Measurements from ENCODE around the gene ERF.
A peak's percentile ranks its signal among the peaks of the same experiment; 100 is the strongest.

Gene ERF

GRCh38 chr19:42286349-42287016 lies 31.6 kb upstream of the ERF start:
- DNase-seq = no peak

- no peak for DNase-seq
These were observed 31.0 kb upstream of the ERF start for GRCh38 chr19:42285988-42286348.

GRCh38 chr19:42285541-42285941 lies 30.6 kb upstream of the ERF start:
- no peak for DNase-seq

- peak; percentile 41 for DNase-seq
These were observed 29.8 kb upstream of the ERF start for GRCh38 chr19:42284591-42285341.

GRCh38 chr19:42284066-42284501 lies 29.2 kb upstream of the ERF start:
- no peak for DNase-seq

DNA sequence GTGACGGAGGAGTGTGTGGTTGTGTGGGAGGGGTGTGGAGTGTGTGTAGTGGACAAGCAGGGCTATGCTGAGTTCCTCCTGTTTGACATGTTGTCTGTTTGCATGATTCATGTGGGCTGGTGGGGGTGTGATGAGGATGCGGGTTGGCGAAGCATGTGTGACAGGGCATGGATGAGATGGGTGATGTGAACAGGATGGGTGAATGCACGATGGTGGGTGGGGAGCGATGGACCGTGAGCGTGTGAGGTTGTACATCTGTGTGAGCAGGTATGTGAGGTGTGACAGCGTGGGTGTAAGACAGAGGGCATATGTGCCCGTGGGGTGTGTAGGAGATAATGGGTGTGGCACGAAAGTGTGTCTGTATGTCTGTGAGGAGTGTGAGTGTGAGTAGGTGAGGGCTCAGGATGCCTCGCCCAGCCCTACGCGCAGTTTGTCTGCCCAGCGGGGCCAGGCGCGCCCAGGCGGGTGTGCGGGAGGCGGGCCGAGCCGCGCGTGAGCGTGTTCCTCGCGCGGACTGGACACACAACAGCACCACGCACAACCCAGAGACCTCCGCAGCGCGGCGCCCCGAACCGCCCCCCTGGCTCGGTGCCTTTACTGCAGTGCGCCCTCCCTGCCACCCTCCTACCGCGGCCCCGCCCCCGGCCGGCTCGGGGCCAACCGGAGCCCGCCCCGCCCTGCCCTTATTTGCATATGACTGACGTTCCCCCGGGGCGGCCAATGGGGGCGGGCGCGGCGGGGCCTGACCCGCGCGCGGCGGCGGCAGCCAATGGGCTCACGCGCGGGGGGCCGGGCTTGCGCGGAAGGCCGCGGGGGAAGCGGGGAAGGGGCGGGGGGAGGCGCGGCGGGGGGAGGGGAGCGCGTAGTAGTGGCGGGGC lies 28.5 kb upstream of the ERF start:
- DNase-seq = peak; percentile 96

DNA sequence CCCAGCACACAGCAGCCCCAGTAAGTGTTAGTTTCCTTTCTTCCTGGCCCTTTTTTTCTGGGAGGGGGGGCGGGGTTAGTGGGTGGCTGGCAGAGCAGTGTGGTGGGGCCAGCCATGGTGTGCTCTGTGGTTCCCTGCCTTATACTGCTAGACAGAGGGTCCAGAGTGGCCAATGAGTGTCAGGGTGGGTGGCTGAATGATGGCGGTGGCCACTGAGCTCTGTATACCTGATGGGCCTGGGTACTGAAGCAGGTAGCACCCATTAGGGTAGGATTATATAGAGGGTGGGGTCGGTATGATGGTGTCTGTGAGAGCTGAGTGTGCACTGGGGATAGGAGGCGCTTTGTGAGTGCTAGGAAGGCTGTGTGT lies 27.9 kb upstream of the ERF start:
- DNase-seq = no peak

GRCh38 chr19:42281827-42282762 lies 27.2 kb upstream of the ERF start:
- DNase-seq = no peak

DNA sequence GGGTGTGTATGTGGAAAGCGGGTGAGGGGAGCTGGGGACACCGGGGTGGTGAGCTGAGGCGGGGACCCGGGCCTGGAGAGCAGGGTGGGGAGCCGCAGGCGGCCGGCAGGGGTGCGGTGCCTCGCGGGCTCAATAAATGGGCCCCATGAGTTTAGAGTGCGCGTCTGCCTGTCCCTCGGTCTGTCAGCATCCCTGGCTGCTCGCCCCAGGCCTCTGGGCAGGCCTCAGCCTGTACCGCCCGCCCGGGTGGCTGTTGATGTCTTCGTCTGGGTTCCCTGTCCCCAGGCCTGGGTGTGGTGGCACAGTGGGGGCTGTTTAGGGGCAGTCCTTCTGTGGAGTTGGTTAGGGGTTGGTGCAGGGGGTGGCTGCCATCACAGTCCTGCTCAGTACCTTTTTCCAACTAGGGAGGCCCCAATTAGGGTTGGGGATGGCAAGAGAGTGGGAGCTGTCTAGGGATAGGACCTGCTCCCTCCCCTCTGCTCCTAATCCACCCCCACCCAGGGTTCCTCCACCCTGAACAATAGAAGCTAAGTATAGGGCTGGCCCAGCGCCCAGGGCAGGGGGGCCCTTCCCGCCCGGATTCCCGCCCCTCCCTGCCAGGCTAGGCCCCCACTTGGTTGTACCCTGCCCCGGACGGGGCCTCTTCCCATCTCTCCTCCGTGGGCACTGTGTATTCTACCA lies 26.4 kb upstream of the ERF start:
- peak; percentile 50 for DNase-seq

- no peak for DNase-seq
These were observed 25.9 kb upstream of the ERF start for GRCh38 chr19:42280815-42281145.

- DNase-seq = peak; percentile 87
These were observed 25.2 kb upstream of the ERF start for GRCh38 chr19:42279902-42280814.

DNA sequence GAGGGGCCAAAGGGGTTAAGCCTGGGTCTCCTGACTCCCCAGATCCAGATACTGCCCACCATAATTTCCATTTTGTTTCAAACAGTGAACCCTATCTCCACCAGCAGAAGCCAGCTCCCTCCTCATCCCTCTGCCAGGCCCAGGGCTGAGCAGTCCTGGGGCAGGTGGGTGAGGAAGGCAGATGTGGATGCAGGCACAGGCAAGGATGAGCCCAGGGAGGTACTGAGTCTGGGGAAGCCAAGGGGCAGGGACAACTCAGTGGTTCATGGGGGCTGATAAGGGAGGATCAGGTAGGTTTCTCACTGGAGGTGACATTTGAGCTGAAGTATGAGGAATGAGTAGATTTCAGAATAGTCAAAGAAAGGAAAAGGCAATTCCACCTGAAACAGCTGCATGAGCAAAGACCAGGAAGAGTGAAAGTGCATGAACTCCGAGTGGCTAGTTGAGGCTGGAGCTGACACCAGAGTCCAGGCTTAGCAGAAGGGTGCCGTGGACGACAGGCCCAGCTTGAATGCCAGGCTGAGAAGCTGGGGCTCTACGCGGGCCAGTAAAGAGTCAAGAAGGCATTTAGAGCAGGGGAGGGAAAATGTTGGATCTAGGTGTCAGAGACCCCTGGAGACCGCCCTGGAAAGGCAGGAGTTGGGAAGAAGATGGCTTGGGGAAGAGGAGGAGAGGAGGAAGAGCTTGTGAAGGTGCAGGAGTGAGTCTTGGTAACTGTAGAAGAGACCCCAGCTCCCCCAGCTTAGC lies 24.4 kb upstream of the ERF start:
- no peak for DNase-seq

DNA sequence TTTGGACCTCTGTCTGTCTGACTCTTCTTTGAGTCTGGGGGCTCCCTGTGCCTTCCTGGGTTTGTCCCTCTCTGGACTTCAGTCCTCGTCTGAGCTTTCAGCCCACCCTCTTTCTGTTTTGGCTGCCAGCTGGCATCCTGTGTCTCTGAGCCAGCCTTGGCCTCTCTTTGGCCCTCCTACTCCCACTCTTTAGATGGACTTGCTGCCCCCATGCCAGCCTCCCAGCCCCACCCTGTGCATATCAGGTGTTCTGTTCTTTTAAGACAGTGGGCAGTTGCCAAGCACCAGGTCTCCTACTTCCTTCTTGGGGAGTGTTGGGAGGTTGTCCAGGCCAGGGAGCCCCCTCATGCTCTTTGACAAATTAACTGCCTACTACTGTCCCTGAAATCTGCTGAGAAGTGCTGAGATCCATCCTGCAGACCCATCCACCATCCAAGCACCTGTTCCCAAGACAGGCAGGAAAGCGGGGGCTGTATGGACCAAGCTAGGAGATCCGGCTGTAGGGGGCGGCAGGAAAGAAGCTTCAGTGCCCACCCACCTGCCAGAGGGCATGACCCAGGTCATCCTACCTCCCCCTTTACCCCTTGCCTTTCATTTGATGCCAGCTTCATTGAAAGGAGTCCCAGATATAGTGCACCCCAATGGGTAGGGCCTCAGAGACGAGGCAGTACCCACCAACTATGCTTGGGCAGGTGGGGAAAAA lies 23.7 kb upstream of the ERF start:
- DNase-seq = no peak

- DNase-seq = no peak
These were observed 23.0 kb upstream of the ERF start for GRCh38 chr19:42277821-42278451.

- no peak for DNase-seq
These were observed 21.9 kb upstream of the ERF start for GRCh38 chr19:42276821-42277220.

- DNase-seq = no peak
These were observed 21.4 kb upstream of the ERF start for GRCh38 chr19:42276284-42276683.

- DNase-seq = no peak
These were observed 20.6 kb upstream of the ERF start for GRCh38 chr19:42275517-42275916.

DNA sequence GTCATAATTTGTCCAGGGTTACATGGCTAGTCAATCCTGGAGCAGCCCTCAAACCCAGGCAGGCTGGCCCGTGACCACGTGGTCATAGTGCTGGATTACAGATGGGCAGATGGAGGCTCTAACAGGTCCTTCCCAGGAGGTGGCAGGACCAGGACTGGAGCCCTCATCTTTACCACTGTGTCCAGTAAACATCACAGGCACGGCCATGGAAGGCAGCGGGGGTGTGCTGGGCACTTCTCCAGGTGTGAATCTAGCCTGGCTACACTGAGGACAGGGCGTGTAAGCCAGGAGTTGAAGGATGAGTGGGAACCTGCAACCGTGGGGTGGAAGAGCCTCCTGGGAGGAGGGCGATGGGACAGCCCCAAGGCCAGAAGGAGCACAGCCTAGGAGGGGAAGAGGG lies 20.2 kb upstream of the ERF start:
- no peak for DNase-seq

DNA sequence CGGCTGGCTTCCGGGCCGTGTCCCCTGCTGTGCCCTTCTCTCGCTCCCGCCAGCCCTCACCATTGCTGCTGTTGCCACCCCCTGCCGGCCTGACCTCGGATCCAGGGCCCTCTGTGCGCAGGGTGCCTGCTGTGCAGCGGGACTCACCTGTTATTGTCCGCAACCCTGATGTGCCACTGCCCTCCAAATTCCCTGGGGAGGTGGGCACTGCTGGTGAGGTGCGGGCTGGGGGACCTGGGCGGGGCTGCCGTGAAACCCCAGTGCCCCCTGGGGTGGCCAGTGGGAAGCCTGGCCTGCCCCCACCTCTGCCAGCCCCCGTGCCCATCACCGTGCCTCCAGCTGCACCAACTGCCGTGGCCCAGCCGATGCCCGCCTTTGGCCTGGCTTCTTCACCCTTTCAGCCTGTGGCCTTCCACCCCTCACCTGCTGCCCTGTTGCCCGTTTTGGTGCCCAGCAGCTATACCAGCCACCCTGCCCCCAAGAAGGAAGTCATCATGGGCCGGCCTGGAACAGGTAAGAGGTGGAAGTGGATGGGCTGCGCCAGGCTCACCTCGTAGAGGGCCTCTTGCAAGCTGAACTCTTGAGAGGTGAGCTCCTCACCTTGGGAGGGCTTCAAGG lies 19.2 kb upstream of the ERF start:
- DNase-seq = no peak
